Measurements from ENCODE around the gene PRR5.
A peak's percentile ranks its signal among the peaks of the same experiment; 100 is the strongest.

Gene PRR5

GRCh38 chr22:44748524-44748923 is 46.5 kb downstream of the PRR5 start:
- Histone ChIP-seq H3K36me3 (ENCODE audit: control insufficient read depth, insufficient read depth, low read length) (no peaks in the 10 kb centered on the region), H3K9ac (no peak overlapping the region), H3K4me2 (ENCODE audit: low read length) (no peak overlapping the region), H3K79me2 (no peaks in the 10 kb centered on the region), H3K27me3 (ENCODE audit: control insufficient read depth, insufficient read depth, low read length) (no peaks in the 10 kb centered on the region), H3K27ac (no peak overlapping the region), H3K9me3 (ENCODE audit: control insufficient read depth, low read length) (no peaks in the 10 kb centered on the region), H3K4me1 (no peaks in the 10 kb centered on the region), H2AFZ (no peak overlapping the region), H3K4me3 (ENCODE audit: low read depth, low read length) (no peak overlapping the region)
- no peak for TF ChIP-seq CTCF (IDR thresholded peaks at IDR 0.05)

GRCh38 chr22:44750481-44750880 is 48.5 kb downstream of the PRR5 start:
- Histone ChIP-seq H3K4me1 (peaks cover 9% of the 10 kb centered on the region), H3K36me3 (ENCODE audit: control insufficient read depth, insufficient read depth, low read length) (no peaks in the 10 kb centered on the region), H2AFZ (no peak overlapping the region), H3K9me3 (ENCODE audit: control insufficient read depth, low read length) (no peaks in the 10 kb centered on the region), H3K9ac (no peak overlapping the region), H3K27me3 (ENCODE audit: control insufficient read depth, insufficient read depth, low read length) (no peaks in the 10 kb centered on the region), H3K4me3 (ENCODE audit: low read depth, low read length) (no peak overlapping the region), H3K27ac (no peak overlapping the region), H3K79me2 (no peaks in the 10 kb centered on the region), H3K4me2 (ENCODE audit: low read length) (no peak overlapping the region)
- TF ChIP-seq CTCF (IDR thresholded peaks at IDR 0.05) = no peak

GRCh38 chr22:44752285-44753188 is 50.5 kb downstream of the PRR5 start, which contains the start of gene ARHGAP8:
Gene ARHGAP8, plus strand, starts transcription at chr22:44752575. Its CDS starts 33,953 bp downstream, at chr22:44786528.
- TF ChIP-seq CTCF (IDR thresholded peaks at IDR 0.05) = no peak
- Histone ChIP-seq H2AFZ (peak within 1 kb of the TSS; percentile 83), H3K4me1 (peaks cover 11% of the 10 kb centered on the region), H3K36me3 (ENCODE audit: control insufficient read depth, insufficient read depth, low read length) (no peaks in the 10 kb centered on the region), H3K27me3 (ENCODE audit: control insufficient read depth, insufficient read depth, low read length) (no peaks in the 10 kb centered on the region), H3K79me2 (no peaks in the 10 kb centered on the region), H3K27ac (peak within 1 kb of the TSS; percentile 32), H3K4me2 (ENCODE audit: low read length) (peak within 1 kb of the TSS; percentile 72), H3K4me3 (ENCODE audit: low read depth, low read length) (peak within 1 kb of the TSS; percentile 57), H3K9ac (no peak within 1 kb of the TSS), H3K9me3 (ENCODE audit: control insufficient read depth, low read length) (no peaks in the 10 kb centered on the region)

GRCh38 chr22:44753189-44754042 is 51.4 kb downstream of the PRR5 start:
- H3K27ac ChIP-seq = peak overlapping the region; percentile 32
- H3K79me2 ChIP-seq = no peaks in the 10 kb centered on the region
- peak overlapping the region; percentile 57 for H3K4me3 ChIP-seq (ENCODE audit: low read depth, low read length)
- TF ChIP-seq CTCF (IDR thresholded peaks at IDR 0.05) = no peak
- no peaks in the 10 kb centered on the region for H3K9me3 ChIP-seq (ENCODE audit: control insufficient read depth, low read length)
- no peak overlapping the region for H3K9ac ChIP-seq
- H3K27me3 ChIP-seq (ENCODE audit: control insufficient read depth, insufficient read depth, low read length) = no peaks in the 10 kb centered on the region
- peak overlapping the region; percentile 66 for H2AFZ ChIP-seq
- H3K4me2 ChIP-seq (ENCODE audit: low read length) = peak overlapping the region; percentile 72
- no peaks in the 10 kb centered on the region for H3K36me3 ChIP-seq (ENCODE audit: control insufficient read depth, insufficient read depth, low read length)
- peaks cover 11% of the 10 kb centered on the region for H3K4me1 ChIP-seq
